Measurements from ENCODE around the gene LDLRAP1. TPM values are rescaled to one million over a fixed set of nuclear protein-coding genes. Genes with fewer than 3 reads are reported as not detected.

The LDLRAP1 gene
- polyA plus RNA-seq, 1 donor from 2014 or later, result 0.22 TPM

GRCh38 chr1:25525361-25525688, 18.1 kb upstream of the LDLRAP1 start:
- H3K27me3 ChIP-seq (ENCODE audit: insufficient read depth, low read depth, low read length), result no peaks in the 10 kb centered on the region
- no peak overlapping the region for H2AFZ ChIP-seq (ENCODE audit: low read depth, low read length)
- H3K4me2 ChIP-seq (ENCODE audit: low read length), result no peak overlapping the region
- no peaks in the 10 kb centered on the region for H3K9me2 ChIP-seq (ENCODE audit: insufficient read depth, low read length)
- TF ChIP-seq MXI1 (conservative IDR thresholded peaks at IDR 0.05; ENCODE audit: poor library complexity, severe bottlenecking) (no peak), EZH2 (IDR thresholded peaks at IDR 0.05; ENCODE audit: borderline replicate concordance, insufficient read depth, low read length, poor library complexity, severe bottlenecking) (no peak), EP300 (conservative IDR thresholded peaks at IDR 0.05; ENCODE audit: poor library complexity, severe bottlenecking) (no peak)
- no peaks in the 10 kb centered on the region for H3K36me3 ChIP-seq (ENCODE audit: insufficient read depth, low read length)
- no peak overlapping the region for H3K9ac ChIP-seq (ENCODE audit: low read length)
- H3F3A ChIP-seq (ENCODE audit: insufficient read depth, low read length, poor library complexity, severe bottlenecking), result no peaks in the 10 kb centered on the region
- no peak overlapping the region for H3K4me3 ChIP-seq (ENCODE audit: low read length)
- no peaks in the 10 kb centered on the region for H3K79me2 ChIP-seq (replicated peaks; ENCODE audit: insufficient read depth, low read length)
- no peaks in the 10 kb centered on the region for H4K20me1 ChIP-seq (ENCODE audit: insufficient read depth)
- H3K27ac ChIP-seq (ENCODE audit: low read length), result no peak overlapping the region
- no peaks in the 10 kb centered on the region for H3K9me3 ChIP-seq (ENCODE audit: low read length)

DNA sequence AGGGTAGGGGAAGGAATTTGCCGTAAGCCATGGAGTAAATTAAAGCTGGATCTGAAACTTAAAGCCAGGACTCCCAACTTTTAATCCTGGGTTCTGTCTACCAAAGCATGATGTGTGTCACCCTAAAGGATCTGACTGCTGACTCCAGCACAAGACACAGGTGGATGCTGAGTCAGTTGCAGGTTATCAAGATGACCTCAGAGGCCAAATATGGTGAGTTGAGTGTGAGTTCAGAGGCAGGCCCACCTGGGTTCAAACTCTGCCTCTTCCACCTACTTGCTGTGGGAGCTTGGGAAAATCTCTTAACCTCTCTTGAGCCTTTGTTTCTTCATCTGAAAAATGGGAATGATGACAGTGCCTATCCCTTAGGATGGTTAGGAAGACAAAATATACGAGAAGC, 16.7 kb upstream of the LDLRAP1 start:
- no peak overlapping the region for H3K9ac ChIP-seq (ENCODE audit: low read length)
- no peaks in the 10 kb centered on the region for H4K20me1 ChIP-seq (ENCODE audit: insufficient read depth)
- TF ChIP-seq RAD21 (conservative IDR thresholded peaks at IDR 0.05) (no peak), EZH2 (IDR thresholded peaks at IDR 0.05; ENCODE audit: borderline replicate concordance, insufficient read depth, low read length, poor library complexity, severe bottlenecking) (no peak), SMC3 (conservative IDR thresholded peaks at IDR 0.05; ENCODE audit: poor library complexity) (no peak), MXI1 (conservative IDR thresholded peaks at IDR 0.05; ENCODE audit: poor library complexity, severe bottlenecking) (no peak), POLR2AphosphoS5 (IDR thresholded peaks at IDR 0.05) (no peak), EP300 (conservative IDR thresholded peaks at IDR 0.05; ENCODE audit: poor library complexity, severe bottlenecking) (no peak), TAF1 (IDR thresholded peaks at IDR 0.05; ENCODE audit: low read depth) (no peak)
- TF ChIP-seq, protein P1, sequence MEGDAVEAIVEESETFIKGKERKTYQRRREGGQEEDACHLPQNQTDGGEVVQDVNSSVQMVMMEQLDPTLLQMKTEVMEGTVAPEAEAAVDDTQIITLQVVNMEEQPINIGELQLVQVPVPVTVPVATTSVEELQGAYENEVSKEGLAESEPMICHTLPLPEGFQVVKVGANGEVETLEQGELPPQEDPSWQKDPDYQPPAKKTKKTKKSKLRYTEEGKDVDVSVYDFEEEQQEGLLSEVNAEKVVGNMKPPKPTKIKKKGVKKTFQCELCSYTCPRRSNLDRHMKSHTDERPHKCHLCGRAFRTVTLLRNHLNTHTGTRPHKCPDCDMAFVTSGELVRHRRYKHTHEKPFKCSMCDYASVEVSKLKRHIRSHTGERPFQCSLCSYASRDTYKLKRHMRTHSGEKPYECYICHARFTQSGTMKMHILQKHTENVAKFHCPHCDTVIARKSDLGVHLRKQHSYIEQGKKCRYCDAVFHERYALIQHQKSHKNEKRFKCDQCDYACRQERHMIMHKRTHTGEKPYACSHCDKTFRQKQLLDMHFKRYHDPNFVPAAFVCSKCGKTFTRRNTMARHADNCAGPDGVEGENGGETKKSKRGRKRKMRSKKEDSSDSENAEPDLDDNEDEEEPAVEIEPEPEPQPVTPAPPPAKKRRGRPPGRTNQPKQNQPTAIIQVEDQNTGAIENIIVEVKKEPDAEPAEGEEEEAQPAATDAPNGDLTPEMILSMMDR (IDR thresholded peaks at IDR 0.05; ENCODE audit: poor library complexity, severe bottlenecking), result no peak
- TF ChIP-seq, protein P2, sequence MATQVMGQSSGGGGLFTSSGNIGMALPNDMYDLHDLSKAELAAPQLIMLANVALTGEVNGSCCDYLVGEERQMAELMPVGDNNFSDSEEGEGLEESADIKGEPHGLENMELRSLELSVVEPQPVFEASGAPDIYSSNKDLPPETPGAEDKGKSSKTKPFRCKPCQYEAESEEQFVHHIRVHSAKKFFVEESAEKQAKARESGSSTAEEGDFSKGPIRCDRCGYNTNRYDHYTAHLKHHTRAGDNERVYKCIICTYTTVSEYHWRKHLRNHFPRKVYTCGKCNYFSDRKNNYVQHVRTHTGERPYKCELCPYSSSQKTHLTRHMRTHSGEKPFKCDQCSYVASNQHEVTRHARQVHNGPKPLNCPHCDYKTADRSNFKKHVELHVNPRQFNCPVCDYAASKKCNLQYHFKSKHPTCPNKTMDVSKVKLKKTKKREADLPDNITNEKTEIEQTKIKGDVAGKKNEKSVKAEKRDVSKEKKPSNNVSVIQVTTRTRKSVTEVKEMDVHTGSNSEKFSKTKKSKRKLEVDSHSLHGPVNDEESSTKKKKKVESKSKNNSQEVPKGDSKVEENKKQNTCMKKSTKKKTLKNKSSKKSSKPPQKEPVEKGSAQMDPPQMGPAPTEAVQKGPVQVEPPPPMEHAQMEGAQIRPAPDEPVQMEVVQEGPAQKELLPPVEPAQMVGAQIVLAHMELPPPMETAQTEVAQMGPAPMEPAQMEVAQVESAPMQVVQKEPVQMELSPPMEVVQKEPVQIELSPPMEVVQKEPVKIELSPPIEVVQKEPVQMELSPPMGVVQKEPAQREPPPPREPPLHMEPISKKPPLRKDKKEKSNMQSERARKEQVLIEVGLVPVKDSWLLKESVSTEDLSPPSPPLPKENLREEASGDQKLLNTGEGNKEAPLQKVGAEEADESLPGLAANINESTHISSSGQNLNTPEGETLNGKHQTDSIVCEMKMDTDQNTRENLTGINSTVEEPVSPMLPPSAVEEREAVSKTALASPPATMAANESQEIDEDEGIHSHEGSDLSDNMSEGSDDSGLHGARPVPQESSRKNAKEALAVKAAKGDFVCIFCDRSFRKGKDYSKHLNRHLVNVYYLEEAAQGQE (IDR thresholded peaks at IDR 0.05; ENCODE audit: borderline replicate concordance), result no peak
- no peaks in the 10 kb centered on the region for H3K36me3 ChIP-seq (ENCODE audit: insufficient read depth, low read length)
- no peaks in the 10 kb centered on the region for H3K27me3 ChIP-seq (ENCODE audit: insufficient read depth, low read depth, low read length)
- no peak overlapping the region for H3K4me3 ChIP-seq (ENCODE audit: low read length)
- H3K79me2 ChIP-seq (replicated peaks; ENCODE audit: insufficient read depth, low read length), result no peaks in the 10 kb centered on the region
- H3K9me2 ChIP-seq (ENCODE audit: insufficient read depth, low read length), result no peaks in the 10 kb centered on the region
- no peak overlapping the region for H3K27ac ChIP-seq (ENCODE audit: low read length)
- H2AFZ ChIP-seq (ENCODE audit: low read depth, low read length), result no peak overlapping the region
- no peaks in the 10 kb centered on the region for H3K9me3 ChIP-seq (ENCODE audit: low read length)
- H3K4me2 ChIP-seq (ENCODE audit: low read length), result no peak overlapping the region
- no peaks in the 10 kb centered on the region for H3F3A ChIP-seq (ENCODE audit: insufficient read depth, low read length, poor library complexity, severe bottlenecking)
